ENCODE data around the gene COBL. TPM values are rescaled to one million over a fixed set of nuclear protein-coding genes. Genes with fewer than 3 reads are reported as not detected.

The COBL gene
- total RNA-seq, 4 donors from 2014 or later: 5.9 to 21.3 (median 7.8) TPM

- TF ChIP-seq CTCF (IDR thresholded peaks at IDR 0.05) (no peak), POLR2A (IDR thresholded peaks at IDR 0.05) (no peak)
- intact Hi-C loops (cut with DNase I): loop anchor here (5.0 kb wide), 1 partner anchor 205 kb away; no protein-coding TSS in a partner anchor
- peaks cover 0 to 6% (median 0%) of the 10 kb centered on the region in 4 donors for H3K27me3 ChIP-seq
- H3K27ac ChIP-seq: no peak overlapping the region
- WGBS, 2 donors: 86 to 90% methylated on average over 6 of the region's 6 CpGs
- no peaks in the 10 kb centered on the region for H3K36me3 ChIP-seq
- no peak overlapping the region for H3K4me3 ChIP-seq
- peaks cover 0 to 15% (median 2%) of the 10 kb centered on the region in 3 donors for H3K4me1 ChIP-seq
- no peaks in the 10 kb centered on the region for H3K9me3 ChIP-seq
- DNase-seq: no peak
Measured at GRCh38 chr7:51161937-51162336, 154.7 kb downstream of the COBL start.

- TF ChIP-seq POLR2A (IDR thresholded peaks at IDR 0.05) (no peak), CTCF (IDR thresholded peaks at IDR 0.05) (peak; percentile 70 to 95 (median 88))
- no peak for DNase-seq
- 17 to 24% methylated on average over 8 to 9 of the region's 9 CpGs for WGBS, 2 donors
- H3K27me3 ChIP-seq: peaks cover 0 to 6% (median 0%) of the 10 kb centered on the region in 4 donors
- peaks cover 0 to 15% (median 2%) of the 10 kb centered on the region in 3 donors for H3K4me1 ChIP-seq
- intact Hi-C loops (cut with DNase I): loop anchor here (5.0 kb wide), 1 partner anchor 206 kb away; no protein-coding TSS in a partner anchor
- H3K27ac ChIP-seq: no peak overlapping the region
- no peaks in the 10 kb centered on the region for H3K36me3 ChIP-seq
- H3K4me3 ChIP-seq: no peak overlapping the region
- H3K9me3 ChIP-seq: no peaks in the 10 kb centered on the region
Measured at GRCh38 chr7:51160990-51161615, 155.5 kb downstream of the COBL start.

GRCh38 chr7:51160411-51160810, 156.2 kb downstream of the COBL start:
- intact Hi-C loops (cut with DNase I): loop anchor here (5.0 kb wide), 1 partner anchor 207 kb away; no protein-coding TSS in a partner anchor
- DNase-seq: no peak
- Histone ChIP-seq H3K4me3 (no peak overlapping the region), H3K27ac (no peak overlapping the region), H3K27me3 (peaks cover 0 to 6% (median 0%) of the 10 kb centered on the region in 4 donors), H3K4me1 (peaks cover 0 to 15% (median 2%) of the 10 kb centered on the region in 3 donors), H3K9me3 (no peaks in the 10 kb centered on the region), H3K36me3 (no peaks in the 10 kb centered on the region)
- WGBS, 2 donors: 49 to 55% methylated on average over 6 of the region's 6 CpGs
- TF ChIP-seq CTCF (IDR thresholded peaks at IDR 0.05) (no peak), POLR2A (IDR thresholded peaks at IDR 0.05) (no peak)

- H3K36me3 ChIP-seq: no peaks in the 10 kb centered on the region
- intact Hi-C loops (cut with DNase I): no loop called here
- H3K27me3 ChIP-seq: peaks cover 0 to 6% (median 0%) of the 10 kb centered on the region in 4 donors
- 70 to 81% methylated on average over 17 to 25 of the region's 36 CpGs for WGBS, 2 donors
- no peak overlapping the region for H3K27ac ChIP-seq
- H3K4me1 ChIP-seq: peaks cover 0 to 15% (median 2%) of the 10 kb centered on the region in 3 donors
- H3K4me3 ChIP-seq: no peak overlapping the region
- DNase-seq: no peak
- no peaks in the 10 kb centered on the region for H3K9me3 ChIP-seq
- TF ChIP-seq CTCF (IDR thresholded peaks at IDR 0.05): peak in 1 of 6 experiments; percentile 10
- TF ChIP-seq POLR2A (IDR thresholded peaks at IDR 0.05): no peak
Measured at GRCh38 chr7:51158742-51159445, 157.7 kb downstream of the COBL start.

GRCh38 chr7:51158211-51158610, 158.4 kb downstream of the COBL start:
- no peak overlapping the region for H3K27ac ChIP-seq
- DNase-seq: no peak
- H3K4me3 ChIP-seq: no peak overlapping the region
- WGBS, 2 donors: 53 to 84% methylated on average over 8 of the region's 8 CpGs
- H3K4me1 ChIP-seq: peaks cover 0 to 15% (median 2%) of the 10 kb centered on the region in 3 donors
- TF ChIP-seq CTCF (IDR thresholded peaks at IDR 0.05): no peak
- TF ChIP-seq POLR2A (IDR thresholded peaks at IDR 0.05): no peak
- intact Hi-C loops (cut with DNase I): no loop called here
- peaks cover 0 to 4% (median 0%) of the 10 kb centered on the region in 4 donors for H3K27me3 ChIP-seq
- H3K9me3 ChIP-seq: no peaks in the 10 kb centered on the region
- no peaks in the 10 kb centered on the region for H3K36me3 ChIP-seq
